ENCODE measurements around the gene ITPR1. TPM values are rescaled to one million over a fixed set of nuclear protein-coding genes. Genes with fewer than 3 reads are reported as not detected.

Gene ITPR1
- total and polyA plus RNA-seq, 4 donors = 3.7 to 39.4 (median 8.2) TPM

DNA sequence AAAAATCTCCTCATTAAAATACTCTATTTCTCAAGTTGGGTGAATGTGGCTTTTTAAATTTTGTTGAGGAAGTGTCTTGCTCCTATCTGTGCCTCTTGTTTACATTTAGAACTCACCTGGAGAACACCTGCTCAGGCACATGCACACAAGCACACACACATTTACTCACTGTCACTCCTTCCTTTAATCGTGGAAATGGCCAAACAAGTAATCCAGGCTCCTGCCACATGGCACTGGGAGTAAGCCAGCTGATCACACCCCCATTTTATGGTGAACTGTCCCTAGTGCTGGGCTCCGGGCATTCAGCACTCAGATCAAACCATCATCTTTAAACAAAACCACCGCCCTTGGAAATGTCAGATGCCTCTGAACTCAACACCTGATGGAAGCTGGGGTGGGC, 281.4 kb downstream of the ITPR1 start:
- H3K9me3 ChIP-seq (ENCODE audit: control insufficient read depth in 4 of 4, low read length in 3 of 4) = no peaks in the 10 kb centered on the region
- TF ChIP-seq, protein P1, sequence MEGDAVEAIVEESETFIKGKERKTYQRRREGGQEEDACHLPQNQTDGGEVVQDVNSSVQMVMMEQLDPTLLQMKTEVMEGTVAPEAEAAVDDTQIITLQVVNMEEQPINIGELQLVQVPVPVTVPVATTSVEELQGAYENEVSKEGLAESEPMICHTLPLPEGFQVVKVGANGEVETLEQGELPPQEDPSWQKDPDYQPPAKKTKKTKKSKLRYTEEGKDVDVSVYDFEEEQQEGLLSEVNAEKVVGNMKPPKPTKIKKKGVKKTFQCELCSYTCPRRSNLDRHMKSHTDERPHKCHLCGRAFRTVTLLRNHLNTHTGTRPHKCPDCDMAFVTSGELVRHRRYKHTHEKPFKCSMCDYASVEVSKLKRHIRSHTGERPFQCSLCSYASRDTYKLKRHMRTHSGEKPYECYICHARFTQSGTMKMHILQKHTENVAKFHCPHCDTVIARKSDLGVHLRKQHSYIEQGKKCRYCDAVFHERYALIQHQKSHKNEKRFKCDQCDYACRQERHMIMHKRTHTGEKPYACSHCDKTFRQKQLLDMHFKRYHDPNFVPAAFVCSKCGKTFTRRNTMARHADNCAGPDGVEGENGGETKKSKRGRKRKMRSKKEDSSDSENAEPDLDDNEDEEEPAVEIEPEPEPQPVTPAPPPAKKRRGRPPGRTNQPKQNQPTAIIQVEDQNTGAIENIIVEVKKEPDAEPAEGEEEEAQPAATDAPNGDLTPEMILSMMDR (IDR thresholded peaks at IDR 0.05; ENCODE audit: low read depth, low read length, missing input control) = no peak
- no peak for TF ChIP-seq EGR1 (IDR thresholded peaks at IDR 0.05; ENCODE audit: low read depth in 2 of 2)
- no peak for TF ChIP-seq HNF4A (conservative IDR thresholded peaks at IDR 0.05)
- TF ChIP-seq FOXA2 (IDR thresholded peaks at IDR 0.05) = no peak
- no peak for TF ChIP-seq GABPA (IDR thresholded peaks at IDR 0.05 in 1 of 2, conservative IDR thresholded peaks at IDR 0.05 in 1 of 2)
- TF ChIP-seq, protein P2, sequence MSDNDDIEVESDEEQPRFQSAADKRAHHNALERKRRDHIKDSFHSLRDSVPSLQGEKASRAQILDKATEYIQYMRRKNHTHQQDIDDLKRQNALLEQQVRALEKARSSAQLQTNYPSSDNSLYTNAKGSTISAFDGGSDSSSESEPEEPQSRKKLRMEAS (IDR thresholded peaks at IDR 0.05) = no peak
- no peak for TF ChIP-seq TAF1 (conservative IDR thresholded peaks at IDR 0.05)
- no peak for TF ChIP-seq NR2F2 (IDR thresholded peaks at IDR 0.05)
- TF ChIP-seq FOXA1 (IDR thresholded peaks at IDR 0.05) = no peak
- no peak for TF ChIP-seq JUND (IDR thresholded peaks at IDR 0.05)
- TF ChIP-seq YY1 (IDR thresholded peaks at IDR 0.05) = no peak
- no peak for TF ChIP-seq RAD21 (IDR thresholded peaks at IDR 0.05)
- TF ChIP-seq, protein P3, sequence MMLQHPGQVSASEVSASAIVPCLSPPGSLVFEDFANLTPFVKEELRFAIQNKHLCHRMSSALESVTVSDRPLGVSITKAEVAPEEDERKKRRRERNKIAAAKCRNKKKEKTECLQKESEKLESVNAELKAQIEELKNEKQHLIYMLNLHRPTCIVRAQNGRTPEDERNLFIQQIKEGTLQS (IDR thresholded peaks at IDR 0.05) = no peak
- no peak for TF ChIP-seq HNF4G (IDR thresholded peaks at IDR 0.05)
- TF ChIP-seq, protein P4, sequence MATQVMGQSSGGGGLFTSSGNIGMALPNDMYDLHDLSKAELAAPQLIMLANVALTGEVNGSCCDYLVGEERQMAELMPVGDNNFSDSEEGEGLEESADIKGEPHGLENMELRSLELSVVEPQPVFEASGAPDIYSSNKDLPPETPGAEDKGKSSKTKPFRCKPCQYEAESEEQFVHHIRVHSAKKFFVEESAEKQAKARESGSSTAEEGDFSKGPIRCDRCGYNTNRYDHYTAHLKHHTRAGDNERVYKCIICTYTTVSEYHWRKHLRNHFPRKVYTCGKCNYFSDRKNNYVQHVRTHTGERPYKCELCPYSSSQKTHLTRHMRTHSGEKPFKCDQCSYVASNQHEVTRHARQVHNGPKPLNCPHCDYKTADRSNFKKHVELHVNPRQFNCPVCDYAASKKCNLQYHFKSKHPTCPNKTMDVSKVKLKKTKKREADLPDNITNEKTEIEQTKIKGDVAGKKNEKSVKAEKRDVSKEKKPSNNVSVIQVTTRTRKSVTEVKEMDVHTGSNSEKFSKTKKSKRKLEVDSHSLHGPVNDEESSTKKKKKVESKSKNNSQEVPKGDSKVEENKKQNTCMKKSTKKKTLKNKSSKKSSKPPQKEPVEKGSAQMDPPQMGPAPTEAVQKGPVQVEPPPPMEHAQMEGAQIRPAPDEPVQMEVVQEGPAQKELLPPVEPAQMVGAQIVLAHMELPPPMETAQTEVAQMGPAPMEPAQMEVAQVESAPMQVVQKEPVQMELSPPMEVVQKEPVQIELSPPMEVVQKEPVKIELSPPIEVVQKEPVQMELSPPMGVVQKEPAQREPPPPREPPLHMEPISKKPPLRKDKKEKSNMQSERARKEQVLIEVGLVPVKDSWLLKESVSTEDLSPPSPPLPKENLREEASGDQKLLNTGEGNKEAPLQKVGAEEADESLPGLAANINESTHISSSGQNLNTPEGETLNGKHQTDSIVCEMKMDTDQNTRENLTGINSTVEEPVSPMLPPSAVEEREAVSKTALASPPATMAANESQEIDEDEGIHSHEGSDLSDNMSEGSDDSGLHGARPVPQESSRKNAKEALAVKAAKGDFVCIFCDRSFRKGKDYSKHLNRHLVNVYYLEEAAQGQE (IDR thresholded peaks at IDR 0.05) = no peak
- TF ChIP-seq, protein P5, sequence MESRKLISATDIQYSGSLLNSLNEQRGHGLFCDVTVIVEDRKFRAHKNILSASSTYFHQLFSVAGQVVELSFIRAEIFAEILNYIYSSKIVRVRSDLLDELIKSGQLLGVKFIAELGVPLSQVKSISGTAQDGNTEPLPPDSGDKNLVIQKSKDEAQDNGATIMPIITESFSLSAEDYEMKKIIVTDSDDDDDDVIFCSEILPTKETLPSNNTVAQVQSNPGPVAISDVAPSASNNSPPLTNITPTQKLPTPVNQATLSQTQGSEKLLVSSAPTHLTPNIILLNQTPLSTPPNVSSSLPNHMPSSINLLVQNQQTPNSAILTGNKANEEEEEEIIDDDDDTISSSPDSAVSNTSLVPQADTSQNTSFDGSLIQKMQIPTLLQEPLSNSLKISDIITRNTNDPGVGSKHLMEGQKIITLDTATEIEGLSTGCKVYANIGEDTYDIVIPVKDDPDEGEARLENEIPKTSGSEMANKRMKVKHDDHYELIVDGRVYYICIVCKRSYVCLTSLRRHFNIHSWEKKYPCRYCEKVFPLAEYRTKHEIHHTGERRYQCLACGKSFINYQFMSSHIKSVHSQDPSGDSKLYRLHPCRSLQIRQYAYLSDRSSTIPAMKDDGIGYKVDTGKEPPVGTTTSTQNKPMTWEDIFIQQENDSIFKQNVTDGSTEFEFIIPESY (IDR thresholded peaks at IDR 0.05) = no peak
- no peak overlapping the region for H3K4me3 ChIP-seq (ENCODE audit: low read depth in 1 of 3, low read length in 3 of 3)
- H3K4me1 ChIP-seq (ENCODE audit: control insufficient read depth in 4 of 4, insufficient read depth in 4 of 4, low read length in 3 of 4) = no peaks in the 10 kb centered on the region
- no peak overlapping the region for H3K27ac ChIP-seq (ENCODE audit: low read depth in 1 of 2, low read length in 2 of 2)
- DNase-seq (ENCODE audit: low spot score) = no peak
- H3K9ac ChIP-seq (ENCODE audit: low read depth in 1 of 2, low read length in 2 of 2) = no peak overlapping the region
- 74% methylated on average over 3 of the region's 3 CpGs for WGBS
- H3K36me3 ChIP-seq (ENCODE audit: control insufficient read depth in 4 of 4, insufficient read depth in 3 of 4, low read depth in 1 of 4, low read length in 3 of 4) = no peaks in the 10 kb centered on the region
- no peaks in the 10 kb centered on the region for H3K27me3 ChIP-seq (ENCODE audit: control insufficient read depth in 4 of 4, insufficient read depth in 4 of 4, low read length in 3 of 4)
